Lower leg skin (tissue), 3 donors: Measurements from ENCODE around the gene IPO9.

Experiments
- POLR2A ChIP-seq, 2 donors: fragments of 450-650 bp; IDR thresholded peaks; one replicate each; pipeline ENCODE4 v1.6.1; 2016 to 2017; ENCODE audit warnings: antibody characterized with exemption in 2 of 2, mild to moderate bottlenecking in 1 of 2, moderate library complexity in 1 of 2
- TF ChIP-seq, protein P1 (sequence below), 3 donors: fragments of 450-650 bp; IDR thresholded peaks; one replicate each; pipeline ENCODE4 v1.5.1; 2016; ENCODE audit warnings: antibody characterized with exemption in 3 of 3, mild to moderate bottlenecking in 3 of 3, moderate library complexity in 2 of 3

DNA sequence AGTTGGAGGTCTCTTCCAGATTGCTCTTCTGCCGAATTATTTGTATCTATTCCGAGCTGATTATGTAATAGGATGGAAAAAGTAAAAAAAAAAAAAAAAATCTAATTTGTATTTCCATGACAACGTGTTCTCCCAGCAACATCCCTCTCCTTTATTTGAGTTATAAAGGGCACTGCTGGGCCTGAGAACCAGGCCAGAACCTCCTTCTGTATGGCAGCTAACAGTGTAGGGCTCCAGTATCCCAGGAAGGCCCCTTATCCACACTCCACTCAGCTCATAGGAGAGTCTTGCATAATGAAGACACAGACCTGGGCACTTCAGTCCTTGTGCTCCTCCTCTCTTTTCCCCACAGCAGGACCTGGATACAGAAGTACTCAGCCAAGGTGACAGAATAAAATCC is 3.7 kb upstream of the IPO9 start:
- TF ChIP-seq POLR2A (IDR thresholded peaks at IDR 0.05), result no peak
- TF ChIP-seq, protein P1, sequence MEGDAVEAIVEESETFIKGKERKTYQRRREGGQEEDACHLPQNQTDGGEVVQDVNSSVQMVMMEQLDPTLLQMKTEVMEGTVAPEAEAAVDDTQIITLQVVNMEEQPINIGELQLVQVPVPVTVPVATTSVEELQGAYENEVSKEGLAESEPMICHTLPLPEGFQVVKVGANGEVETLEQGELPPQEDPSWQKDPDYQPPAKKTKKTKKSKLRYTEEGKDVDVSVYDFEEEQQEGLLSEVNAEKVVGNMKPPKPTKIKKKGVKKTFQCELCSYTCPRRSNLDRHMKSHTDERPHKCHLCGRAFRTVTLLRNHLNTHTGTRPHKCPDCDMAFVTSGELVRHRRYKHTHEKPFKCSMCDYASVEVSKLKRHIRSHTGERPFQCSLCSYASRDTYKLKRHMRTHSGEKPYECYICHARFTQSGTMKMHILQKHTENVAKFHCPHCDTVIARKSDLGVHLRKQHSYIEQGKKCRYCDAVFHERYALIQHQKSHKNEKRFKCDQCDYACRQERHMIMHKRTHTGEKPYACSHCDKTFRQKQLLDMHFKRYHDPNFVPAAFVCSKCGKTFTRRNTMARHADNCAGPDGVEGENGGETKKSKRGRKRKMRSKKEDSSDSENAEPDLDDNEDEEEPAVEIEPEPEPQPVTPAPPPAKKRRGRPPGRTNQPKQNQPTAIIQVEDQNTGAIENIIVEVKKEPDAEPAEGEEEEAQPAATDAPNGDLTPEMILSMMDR (IDR thresholded peaks at IDR 0.05), result no peak
